K562 (cell line): Measurements from ENCODE around the gene CBX4. TPM values are rescaled to one million over a fixed set of nuclear protein-coding genes. Genes with fewer than 3 reads are reported as not detected.
A peak's percentile ranks its signal among the peaks of the same experiment; 100 is the strongest.

Experiments
- ASH1L ChIP-seq: fragments of 450-650 bp; IDR thresholded peaks from 2 replicates; pipeline ENCODE4 v1.6.1; 2018; ENCODE audit warnings: borderline replicate concordance, mild to moderate bottlenecking, low read depth; ENCODE audit not compliant: partially characterized antibody
- ATF3 ChIP-seq, 2 experiments: fragments of 450-650 bp in 1 of 2; sonication (generic) in 1 of 2; formaldehyde crosslinking in 1 of 2; IDR thresholded peaks in 1 of 2; conservative IDR thresholded peaks in 1 of 2; 2 replicates each; pipeline versions ENCODE4 v1.6.1 to v1.8.1; 2016 to 2023; ENCODE audit warnings: mild to moderate bottlenecking in 2 of 2, moderate library complexity in 2 of 2, inconsistent platforms in 1 of 2, missing genetic modification reagents in 1 of 2
- CHD4 ChIP-seq: fragments of 200-600 bp; sonication (generic); IDR thresholded peaks from 3 replicates; pipeline ENCODE4 v1.6.1; 2012; ENCODE audit warnings: low read depth, mild to moderate bottlenecking, mixed read lengths, low read length, inconsistent platforms; ENCODE audit not compliant: insufficient read depth, insufficient replicate concordance, poor library complexity, severe bottlenecking
- DDX20 ChIP-seq: fragments of 450-650 bp; IDR thresholded peaks from 2 replicates; pipeline ENCODE4 v1.6.1; 2016; ENCODE audit warnings: missing genetic modification characterization, low read depth, mild to moderate bottlenecking, missing compliant biosample characterization, moderate library complexity
- ERF ChIP-seq: fragments of 450-650 bp; formaldehyde crosslinking; IDR thresholded peaks from 2 replicates; pipeline ENCODE4 v1.4.0; 2020; ENCODE audit warnings: mild to moderate bottlenecking, mixed read lengths
- FIP1L1 ChIP-seq: fragments of 200-400 bp; formaldehyde crosslinking; IDR thresholded peaks from 2 replicates; pipeline ENCODE4 v1.6.1; 2018; ENCODE audit warnings: mild to moderate bottlenecking, low read depth, low read length; ENCODE audit not compliant: poor library complexity, severe bottlenecking
- GABPA ChIP-seq: fragments of 200-800 bp; sonication (Bioruptor generic); conservative IDR thresholded peaks from 2 replicates; pipeline ENCODE4 v1.6.1; 2016; ENCODE audit warnings: low read depth, missing genetic modification characterization, missing compliant biosample characterization
- HDAC3 ChIP-seq: fragments of 450-650 bp; IDR thresholded peaks from 2 replicates; pipeline ENCODE4 v1.6.1; 2018; ENCODE audit warnings: borderline replicate concordance, mild to moderate bottlenecking, moderate library complexity; ENCODE audit not compliant: partially characterized antibody
- HDGF ChIP-seq: fragments of 450-650 bp; IDR thresholded peaks from 2 replicates; pipeline ENCODE4 v1.6.1; 2016
- MYNN ChIP-seq, 2 experiments: sonication (generic); formaldehyde crosslinking in 1 of 2; IDR thresholded peaks; 2 replicates each; pipeline versions ENCODE4 v1.5.0 to v1.6.1; 2016 to 2020; ENCODE audit warnings: antibody characterized with exemption in 1 of 2, missing genetic modification reagents in 1 of 2
- POLR2AphosphoS5 ChIP-seq: IDR thresholded peaks from 2 replicates; pipeline ENCODE4 v1.6.1; 2011; ENCODE audit warnings: mild to moderate bottlenecking, low read depth, low read length, moderate library complexity; ENCODE audit not compliant: control insufficient read depth, insufficient read depth
- RBBP5 ChIP-seq: fragments of 200-600 bp; sonication (generic); IDR thresholded peaks from 2 replicates; pipeline ENCODE4 v1.6.1; 2012; ENCODE audit warnings: borderline replicate concordance, mild to moderate bottlenecking, low read length, control low read depth, inconsistent platforms; ENCODE audit not compliant: insufficient read depth, poor library complexity, severe bottlenecking
- SREBF2 ChIP-seq: sonication (generic); formaldehyde crosslinking; IDR thresholded peaks from 2 replicates; pipeline ENCODE4 v1.4.0; 2020; ENCODE audit warnings: mild to moderate bottlenecking, missing genetic modification reagents
- SRF ChIP-seq, 2 experiments: fragments of 250-450, 450-650 bp in 1 of 2; sonication (Bioruptor Pico) in 1 of 2; sonication (generic) in 1 of 2; formaldehyde crosslinking; IDR thresholded peaks; 2 replicates each; pipeline versions ENCODE4 v1.5.0 to v1.5.1; 2020 to 2022; ENCODE audit warnings: mild to moderate bottlenecking in 1 of 2, missing genetic modification reagents in 1 of 2
- TEAD4 ChIP-seq, 2 experiments: sonication (generic) in 1 of 2; formaldehyde crosslinking in 1 of 2; IDR thresholded peaks; 2 replicates each; pipeline versions ENCODE4 v1.6.1 to v1.8.0; 2012 to 2022; ENCODE audit warnings: borderline replicate concordance in 1 of 2, inconsistent platforms in 1 of 2, low read length in 1 of 2, mild to moderate bottlenecking in 1 of 2, missing genetic modification reagents in 1 of 2
- U2AF1 ChIP-seq: fragments of 200-400 bp; formaldehyde crosslinking; optimal IDR thresholded peaks from 2 replicates; pipeline ENCODE3; 2017; ENCODE audit warnings: mild to moderate bottlenecking, low read depth, low read length, moderate library complexity
- ZBTB11 ChIP-seq, 3 experiments: fragments of 200-800 bp in 1 of 3; fragments of 250-450 bp in 1 of 3; fragments of 450-650 bp in 1 of 3; sonication (Bioruptor Pico) in 1 of 3; sonication (Bioruptor generic) in 1 of 3; formaldehyde crosslinking in 1 of 3; IDR thresholded peaks; 2 replicates each; pipeline versions ENCODE4 v1.6.1 to v1.8.0; 2016 to 2022; ENCODE audit warnings: mild to moderate bottlenecking in 2 of 3, missing genetic modification characterization in 2 of 3, missing compliant biosample characterization in 1 of 3, moderate library complexity in 1 of 3
- ZNF224 ChIP-seq: sonication (generic); formaldehyde crosslinking; IDR thresholded peaks from 2 replicates; pipeline ENCODE4 v1.8.0; 2022; ENCODE audit warnings: mild to moderate bottlenecking, missing genetic modification reagents
- polyA plus RNA-seq, 8 experiments: library from polyadenylated mRNA; depleted of rRNA in 4 of 8; stranded (reverse) in 5 of 8; unstranded in 3 of 8; fragments of >200 nt; fragmentation: Nextera tagmentation in 2 of 8; fragmentation: Illumina TruSeq in 1 of 8; extraction: Ambion mirVana in 2 of 8; extraction: Trizol in 1 of 8; gene quantifications; 2 replicates each; pipeline versions ENCODE4 v1.2.1 to v1.2.3, GENCODE V29; 2011 to 2014; ENCODE audit warnings: inconsistent platforms in 1 of 8, missing spikeins in 1 of 8
- total RNA-seq, 7 experiments: library from RNA; depleted of rRNA in 6 of 7; stranded (reverse); fragments of >200 nt in 6 of 7; fragmentation: Illumina TruSeq in 2 of 7; extraction: Trizol in 2 of 7; gene quantifications; 2 replicates each; pipeline versions ENCODE4 v1.2.1 to v1.2.3, GENCODE V29; 2011 to 2021; ENCODE audit warnings: low replicate concordance in 1 of 7

The CBX4 gene
- total and polyA plus RNA-seq, 9 of the 15 experiments (the other 6 are each of a cell fraction or from before 2014, with no cell fraction given) = 0.98 to 50.5 (median 10.0) TPM

- TF ChIP-seq FIP1L1 (peak; percentile 53), U2AF1 (no peak), HDAC3 (no peak), TEAD4 (IDR thresholded peaks at IDR 0.05; ENCODE audit: low read length) (peak; percentile 28; the same call in 1 of the 2 replicates), TEAD4 (CRISPR knock-in tag; IDR thresholded peaks at IDR 0.05; ENCODE audit: borderline replicate concordance) (no peak), ASH1L (peak; percentile 57), ZNF224 (CRISPR knock-in tag) (0 out of 2 replicates have a peak, but pooled peaks have one; percentile 34), ZBTB11 (CRISPR knock-in tag; IDR thresholded peaks at IDR 0.05) (peak in 1 of 3 experiments; percentile 44; a peak in 2 of 6 replicates), ERF (CRISPR knock-in tag) (0 out of 2 replicates have a peak, but pooled peaks have one; percentile 41), ATF3 (IDR thresholded peaks at IDR 0.05) (no peak), ATF3 (CRISPR knock-in tag; conservative IDR thresholded peaks at IDR 0.05) (peak; percentile 37; the same call in 1 of the 2 replicates), CHD4 (no peak), SREBF2 (CRISPR knock-in tag) (0 out of 2 replicates have a peak, but pooled peaks have one; percentile 5), SRF (CRISPR knock-in tag; IDR thresholded peaks at IDR 0.05) (peak in 1 of 2 experiments; percentile 63; a peak in 1 of 4 replicates), MYNN (IDR thresholded peaks at IDR 0.05) (peak; percentile 69; the same call in 1 of the 2 replicates), MYNN (CRISPR knock-in tag; IDR thresholded peaks at IDR 0.05) (no peak), POLR2AphosphoS5 (peak; percentile 67), DDX20 (no peak), GABPA (peak; percentile 71), RBBP5 (peak; percentile 40), HDGF (no peak)
Observed at GRCh38 chr17:79802736-79803420, 36.4 kb downstream of the CBX4 start (continued).
